GM21737 (cell line): ENCODE results near the gene CPE.
"Not testable (repeated sequence)": the region's sequence is repeated elsewhere in the genome, so short reads cannot be mapped to it uniquely, and the experiment has no call there.

Experiments
- ATAC-seq: cut with Tn5 transposase; IDR thresholded peaks from one replicate; pipeline ENCODE4 v1.9.1; 2021; ENCODE audit warnings: mild to moderate bottlenecking, moderate library complexity; ENCODE audit not compliant: unreplicated experiment

The CPE gene

GRCh38 chr4:165403048-165403447 lies 24.2 kb downstream of the CPE start:
- no peak for ATAC-seq

- no peak for ATAC-seq
Observed at GRCh38 chr4:165403637-165404036, 24.8 kb downstream of the CPE start.

- ATAC-seq: no peak
Observed at GRCh38 chr4:165404080-165404479, 25.3 kb downstream of the CPE start.

- ATAC-seq: no peak
Observed at GRCh38 chr4:165404696-165405095, 25.9 kb downstream of the CPE start.

- ATAC-seq: no peak
Observed at GRCh38 chr4:165410214-165410613, 31.4 kb downstream of the CPE start.

- no peak for ATAC-seq
Observed at GRCh38 chr4:165415910-165416309, 37.1 kb downstream of the CPE start.

- no peak for ATAC-seq
Observed at GRCh38 chr4:165418073-165418472, 39.3 kb downstream of the CPE start.

- ATAC-seq: no peak
Observed at GRCh38 chr4:165425629-165426028, 46.8 kb downstream of the CPE start.

GRCh38 chr4:165426331-165426730 lies 47.5 kb downstream of the CPE start:
- no peak for ATAC-seq

- no peak for ATAC-seq
Observed at GRCh38 chr4:165426823-165427222, 48.0 kb downstream of the CPE start.

GRCh38 chr4:165428957-165429356 lies 50.1 kb downstream of the CPE start:
- no peak for ATAC-seq

GRCh38 chr4:165433529-165433928 lies 54.7 kb downstream of the CPE start:
- no peak for ATAC-seq

- no peak for ATAC-seq
Observed at GRCh38 chr4:165437691-165438090, 58.9 kb downstream of the CPE start.

- no peak for ATAC-seq
Observed at GRCh38 chr4:165439344-165439743, 60.5 kb downstream of the CPE start.

GRCh38 chr4:165439981-165440380 lies 61.2 kb downstream of the CPE start:
- ATAC-seq: no peak

- no peak for ATAC-seq
Observed at GRCh38 chr4:165440415-165441158, 61.8 kb downstream of the CPE start.

GRCh38 chr4:165443276-165443675 lies 64.5 kb downstream of the CPE start:
- ATAC-seq: no peak

- no peak for ATAC-seq
Observed at GRCh38 chr4:165448700-165449099, 69.9 kb downstream of the CPE start.

GRCh38 chr4:165449333-165449732 lies 70.5 kb downstream of the CPE start:
- ATAC-seq: no peak

- ATAC-seq: no peak
Observed at GRCh38 chr4:165450871-165451270, 72.1 kb downstream of the CPE start.

- not testable (repeated sequence) for ATAC-seq
Observed at GRCh38 chr4:165453140-165453539, 74.3 kb downstream of the CPE start.

- ATAC-seq: no peak
Observed at GRCh38 chr4:165454426-165454825, 75.6 kb downstream of the CPE start.

- no peak for ATAC-seq
Observed at GRCh38 chr4:165457793-165458192, 79.0 kb downstream of the CPE start.
